ENCODE results near the gene WDR88. TPM values are rescaled to one million over a fixed set of nuclear protein-coding genes. Genes with fewer than 3 reads are reported as not detected.

WDR88 gene
- polyA plus RNA-seq, 3 donors, result not detected

DNA sequence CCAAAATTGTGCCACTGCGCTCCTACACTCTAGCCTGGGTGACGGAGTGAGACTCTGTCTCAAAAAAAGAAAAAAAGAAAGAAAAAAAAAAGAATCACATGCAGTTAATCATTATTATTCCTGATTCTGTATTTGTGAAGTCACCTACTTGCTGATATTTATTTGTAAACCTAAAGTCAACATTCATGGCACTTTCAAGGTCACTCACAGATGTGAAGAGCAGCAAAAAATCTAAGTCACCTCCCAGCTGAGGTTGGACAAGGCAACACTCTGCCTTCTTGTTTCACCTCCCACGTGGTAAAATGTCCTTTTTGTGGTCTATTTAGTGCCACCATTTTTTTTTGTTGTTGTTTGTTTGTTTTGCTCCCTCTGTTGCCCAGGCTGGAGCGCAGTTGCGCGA, 26.5 kb downstream of the WDR88 start:
- no peaks in the 10 kb centered on the region for H4K20me1 ChIP-seq (ENCODE audit: insufficient read depth, low read length)
- H3K4me3 ChIP-seq (replicated peaks in 1 of 3; ENCODE audit: low read depth in 2 of 3, low read length in 3 of 3), result no peak overlapping the region
- Mint-ChIP-seq H3K27ac (peak overlapping the region in 2 of 7 donors; percentile 3 to 61), H3K4me3 (no peak overlapping the region), H3K36me3 (no peaks in the 10 kb centered on the region), H3K27me3 (ENCODE audit: low read depth in 3 of 3) (peaks cover 0 to 2% (median 2%) of the 10 kb centered on the region in 3 donors), H3K9me3 (no peaks in the 10 kb centered on the region), H3K4me1 (peaks cover 26% of the 10 kb centered on the region)
- H3K27ac ChIP-seq (ENCODE audit: low read depth in 1 of 2, low read length in 2 of 2), result no peak overlapping the region
- H3K4me2 ChIP-seq (replicated peaks; ENCODE audit: extremely low read depth, low read length, poor library complexity, severe bottlenecking), result no peak overlapping the region
- no peaks in the 10 kb centered on the region for H3K27me3 ChIP-seq (ENCODE audit: control insufficient read depth in 2 of 2, insufficient read depth in 2 of 2, low read length in 2 of 2)
- TF ChIP-seq, protein P1, sequence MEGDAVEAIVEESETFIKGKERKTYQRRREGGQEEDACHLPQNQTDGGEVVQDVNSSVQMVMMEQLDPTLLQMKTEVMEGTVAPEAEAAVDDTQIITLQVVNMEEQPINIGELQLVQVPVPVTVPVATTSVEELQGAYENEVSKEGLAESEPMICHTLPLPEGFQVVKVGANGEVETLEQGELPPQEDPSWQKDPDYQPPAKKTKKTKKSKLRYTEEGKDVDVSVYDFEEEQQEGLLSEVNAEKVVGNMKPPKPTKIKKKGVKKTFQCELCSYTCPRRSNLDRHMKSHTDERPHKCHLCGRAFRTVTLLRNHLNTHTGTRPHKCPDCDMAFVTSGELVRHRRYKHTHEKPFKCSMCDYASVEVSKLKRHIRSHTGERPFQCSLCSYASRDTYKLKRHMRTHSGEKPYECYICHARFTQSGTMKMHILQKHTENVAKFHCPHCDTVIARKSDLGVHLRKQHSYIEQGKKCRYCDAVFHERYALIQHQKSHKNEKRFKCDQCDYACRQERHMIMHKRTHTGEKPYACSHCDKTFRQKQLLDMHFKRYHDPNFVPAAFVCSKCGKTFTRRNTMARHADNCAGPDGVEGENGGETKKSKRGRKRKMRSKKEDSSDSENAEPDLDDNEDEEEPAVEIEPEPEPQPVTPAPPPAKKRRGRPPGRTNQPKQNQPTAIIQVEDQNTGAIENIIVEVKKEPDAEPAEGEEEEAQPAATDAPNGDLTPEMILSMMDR (IDR thresholded peaks at IDR 0.05), result no peak
- no peaks in the 10 kb centered on the region for H3K79me2 ChIP-seq (ENCODE audit: insufficient read depth, low read length)
- H3K4me1 ChIP-seq (ENCODE audit: control insufficient read depth in 1 of 2, insufficient read depth in 2 of 2, low read length in 2 of 2), result peaks cover 12 to 50% of the 10 kb centered on the region in 2 donors
- H2AFZ ChIP-seq (ENCODE audit: insufficient read depth, low read depth, low read length, poor library complexity, severe bottlenecking), result peak overlapping the region; percentile 41
- H3K9me3 ChIP-seq (replicated peaks in 1 of 2; ENCODE audit: control insufficient read depth in 1 of 2, insufficient read depth in 1 of 2, low read length in 2 of 2), result no peaks in the 10 kb centered on the region
- H3K36me3 ChIP-seq (replicated peaks in 1 of 2; ENCODE audit: control insufficient read depth in 1 of 2, insufficient read depth in 2 of 2, low read length in 2 of 2), result no peaks in the 10 kb centered on the region
- H3K9ac ChIP-seq (ENCODE audit: insufficient read depth, low read length, poor library complexity, severe bottlenecking), result no peak overlapping the region
- WGBS (ENCODE audit: insufficient coverage), result 100% methylated on average over 1 of the region's 6 CpGs
- DNase-seq, result no peak
- intact Hi-C loops (cut with micrococcal nuclease), result no loop called here

DNA sequence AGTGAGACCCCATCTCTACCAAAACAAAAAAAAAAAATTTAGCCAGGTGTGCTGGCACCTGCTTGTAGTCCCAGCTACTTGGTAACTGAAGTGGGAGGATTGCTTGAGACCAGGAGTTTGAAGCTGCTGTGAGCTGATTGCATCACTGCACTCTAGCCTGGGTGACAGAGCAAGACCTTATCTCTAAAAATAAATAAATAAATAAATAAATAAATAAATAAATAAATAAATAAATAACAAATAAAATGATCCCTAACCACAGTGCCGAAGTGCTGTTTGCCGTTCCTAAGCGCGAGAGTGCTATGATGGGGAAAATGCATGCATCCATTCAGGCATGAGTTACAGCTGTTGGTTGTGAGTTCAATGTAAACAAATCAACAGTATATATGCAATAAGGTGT, 27.2 kb downstream of the WDR88 start:
- Histone ChIP-seq H3K4me1 (ENCODE audit: control insufficient read depth in 1 of 2, insufficient read depth in 2 of 2, low read length in 2 of 2) (peaks cover 12 to 50% of the 10 kb centered on the region in 2 donors), H3K4me2 (replicated peaks; ENCODE audit: extremely low read depth, low read length, poor library complexity, severe bottlenecking) (no peak overlapping the region), H3K36me3 (replicated peaks in 1 of 2; ENCODE audit: control insufficient read depth in 1 of 2, insufficient read depth in 2 of 2, low read length in 2 of 2) (no peaks in the 10 kb centered on the region), H3K27ac (ENCODE audit: low read depth in 1 of 2, low read length in 2 of 2) (no peak overlapping the region), H4K20me1 (ENCODE audit: insufficient read depth, low read length) (no peaks in the 10 kb centered on the region), H3K79me2 (ENCODE audit: insufficient read depth, low read length) (no peaks in the 10 kb centered on the region), H3K9ac (ENCODE audit: insufficient read depth, low read length, poor library complexity, severe bottlenecking) (no peak overlapping the region), H3K27me3 (ENCODE audit: control insufficient read depth in 2 of 2, insufficient read depth in 2 of 2, low read length in 2 of 2) (no peaks in the 10 kb centered on the region), H2AFZ (ENCODE audit: insufficient read depth, low read depth, low read length, poor library complexity, severe bottlenecking) (no peak overlapping the region), H3K4me3 (replicated peaks in 1 of 3; ENCODE audit: low read depth in 2 of 3, low read length in 3 of 3) (no peak overlapping the region), H3K9me3 (replicated peaks in 1 of 2; ENCODE audit: control insufficient read depth in 1 of 2, insufficient read depth in 1 of 2, low read length in 2 of 2) (no peaks in the 10 kb centered on the region)
- Mint-ChIP-seq H3K4me3 (no peak overlapping the region), H3K36me3 (peaks cover 0 to 3% of the 10 kb centered on the region in 2 donors), H3K27me3 (ENCODE audit: low read depth in 3 of 3) (peaks cover 0 to 2% (median 2%) of the 10 kb centered on the region in 3 donors), H3K4me1 (peaks cover 26% of the 10 kb centered on the region), H3K9me3 (no peaks in the 10 kb centered on the region), H3K27ac (no peak overlapping the region)
- TF ChIP-seq, protein P1 (IDR thresholded peaks at IDR 0.05), result no peak
- intact Hi-C loops (cut with micrococcal nuclease), result no loop called here
- DNase-seq, result no peak
- no CpG with 5 or more reads among the region's 4 CpGs for WGBS (ENCODE audit: insufficient coverage)
